SKM-1 treated with dmso at 0.1 percent for 144 hours (cell line): Measurements from ENCODE around the gene ATXN10.
A peak's percentile ranks its signal among the peaks of the same experiment; 100 is the strongest.
"Not testable (repeated sequence)": the region's sequence is repeated elsewhere in the genome, so short reads cannot be mapped to it uniquely, and the experiment has no call there.

Source experiments
- DNase-seq: peaks from one replicate; lab custom pipeline; 2025; ENCODE audit not compliant: unreplicated experiment; lab: John Stamatoyannopoulos, UW

The ATXN10 gene, protein sequence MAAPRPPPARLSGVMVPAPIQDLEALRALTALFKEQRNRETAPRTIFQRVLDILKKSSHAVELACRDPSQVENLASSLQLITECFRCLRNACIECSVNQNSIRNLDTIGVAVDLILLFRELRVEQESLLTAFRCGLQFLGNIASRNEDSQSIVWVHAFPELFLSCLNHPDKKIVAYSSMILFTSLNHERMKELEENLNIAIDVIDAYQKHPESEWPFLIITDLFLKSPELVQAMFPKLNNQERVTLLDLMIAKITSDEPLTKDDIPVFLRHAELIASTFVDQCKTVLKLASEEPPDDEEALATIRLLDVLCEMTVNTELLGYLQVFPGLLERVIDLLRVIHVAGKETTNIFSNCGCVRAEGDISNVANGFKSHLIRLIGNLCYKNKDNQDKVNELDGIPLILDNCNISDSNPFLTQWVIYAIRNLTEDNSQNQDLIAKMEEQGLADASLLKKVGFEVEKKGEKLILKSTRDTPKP

DNA sequence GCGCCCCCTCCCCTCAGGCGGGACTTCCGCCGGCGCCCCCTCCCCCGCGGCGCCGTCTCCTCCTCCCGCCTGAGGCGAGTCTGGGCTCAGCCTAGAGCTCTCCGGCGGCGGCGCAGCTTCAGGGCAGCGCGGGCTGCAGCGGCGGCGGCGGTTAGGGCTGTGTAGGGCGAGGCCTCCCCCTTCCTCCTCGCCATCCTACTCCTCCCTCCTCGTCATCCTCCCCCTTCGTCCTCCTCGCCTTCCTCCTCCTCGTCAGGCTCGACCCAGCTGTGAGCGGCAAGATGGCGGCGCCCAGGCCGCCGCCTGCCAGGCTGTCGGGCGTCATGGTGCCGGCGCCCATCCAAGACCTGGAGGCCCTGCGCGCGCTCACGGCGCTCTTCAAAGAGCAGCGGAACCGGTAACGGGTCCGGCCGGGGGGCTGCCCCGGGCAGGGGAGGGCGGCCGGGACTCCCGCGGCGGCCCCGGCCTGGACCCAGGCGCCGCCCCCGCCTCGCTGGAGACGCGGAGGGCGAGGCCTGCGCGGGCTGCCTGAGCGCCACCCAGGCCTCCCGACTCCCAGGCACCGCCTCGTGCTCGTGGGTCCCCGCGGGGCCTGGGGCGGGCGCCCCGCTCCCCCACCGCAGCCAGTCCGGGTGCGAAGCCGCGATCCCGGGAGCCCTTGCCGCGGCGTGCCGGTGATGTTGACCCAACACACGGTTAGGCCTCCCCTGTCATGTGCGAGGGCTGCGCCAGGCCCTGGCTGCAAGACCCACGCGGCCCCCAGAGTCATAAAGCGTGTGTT is at the start of gene ATXN10:
Gene ATXN10 (plus strand): TSS at position 52 of the 781 bp plus-strand sequence. CDS start 230 bp downstream, at position 282.
- DNase-seq, result peak; percentile 62

DNA sequence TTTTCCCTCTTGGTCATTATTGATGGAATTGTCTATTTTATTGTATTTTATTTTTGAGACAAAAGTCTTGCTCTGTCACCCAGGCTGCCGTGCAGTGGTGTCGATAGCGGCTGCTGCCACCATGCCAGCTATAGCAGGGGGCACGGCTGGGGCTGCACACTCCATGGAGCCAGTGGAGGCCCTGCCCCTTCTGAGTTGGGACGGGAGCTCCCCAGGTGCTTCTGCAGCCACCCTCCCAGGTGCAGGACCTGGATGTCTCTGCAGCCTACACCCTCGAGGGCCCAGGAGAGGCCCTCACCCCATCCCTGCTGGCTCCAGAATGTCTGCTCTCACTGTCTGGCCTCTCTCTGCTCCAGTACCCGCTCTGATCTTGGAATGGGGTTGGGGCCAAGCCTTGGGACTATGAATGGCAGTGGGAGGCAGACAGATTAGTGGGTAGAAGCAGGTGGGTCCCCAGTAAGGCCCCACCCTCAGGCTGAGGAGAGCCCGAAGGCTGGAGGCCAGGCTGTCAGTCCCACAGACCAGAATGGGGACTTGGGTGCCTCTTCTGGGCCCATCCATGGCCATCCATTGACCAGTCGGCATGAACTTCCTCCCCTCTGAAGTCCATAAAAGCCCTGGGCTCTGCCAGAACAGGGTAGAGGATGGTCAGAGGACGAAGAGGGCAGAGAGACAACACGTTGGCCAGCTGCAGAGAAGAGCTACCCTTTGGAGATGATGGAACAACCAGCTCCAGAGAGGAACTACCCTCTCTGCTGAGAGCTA is 49.6 kb upstream of the ATXN10 start:
- no peak for DNase-seq

DNA sequence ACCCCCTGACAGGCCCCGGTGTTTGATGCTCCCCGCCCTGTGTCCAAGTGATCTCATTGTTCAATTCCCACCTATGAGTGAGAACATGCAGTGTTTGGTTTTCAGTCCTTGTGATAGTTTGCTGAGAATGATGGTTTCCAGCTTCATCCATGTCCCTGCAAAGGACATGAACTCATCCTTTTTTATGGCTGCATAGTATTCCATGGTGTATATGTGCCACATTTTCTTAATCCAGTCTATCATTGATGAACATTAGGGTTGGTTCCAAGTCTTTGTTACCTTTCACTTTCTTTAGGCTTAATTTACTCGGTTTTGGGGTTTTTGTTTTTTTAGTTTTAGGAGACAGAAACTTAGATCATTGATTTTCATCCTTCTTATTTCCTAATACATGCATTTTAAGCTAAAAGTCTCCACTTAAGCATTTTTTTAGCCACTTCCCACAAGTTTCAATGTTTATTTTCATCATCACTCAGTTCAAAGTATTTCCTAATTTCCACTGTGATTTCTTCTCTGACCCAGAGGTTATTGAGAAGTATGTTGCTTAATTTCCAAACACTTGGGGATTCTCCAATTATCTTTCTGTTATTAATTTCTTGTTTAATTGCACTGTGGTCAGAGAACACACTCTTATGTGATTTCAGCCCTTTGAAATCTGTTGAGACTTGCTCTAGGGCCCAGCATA is 48.0 kb upstream of the ATXN10 start:
- not testable (repeated sequence) for DNase-seq

DNA sequence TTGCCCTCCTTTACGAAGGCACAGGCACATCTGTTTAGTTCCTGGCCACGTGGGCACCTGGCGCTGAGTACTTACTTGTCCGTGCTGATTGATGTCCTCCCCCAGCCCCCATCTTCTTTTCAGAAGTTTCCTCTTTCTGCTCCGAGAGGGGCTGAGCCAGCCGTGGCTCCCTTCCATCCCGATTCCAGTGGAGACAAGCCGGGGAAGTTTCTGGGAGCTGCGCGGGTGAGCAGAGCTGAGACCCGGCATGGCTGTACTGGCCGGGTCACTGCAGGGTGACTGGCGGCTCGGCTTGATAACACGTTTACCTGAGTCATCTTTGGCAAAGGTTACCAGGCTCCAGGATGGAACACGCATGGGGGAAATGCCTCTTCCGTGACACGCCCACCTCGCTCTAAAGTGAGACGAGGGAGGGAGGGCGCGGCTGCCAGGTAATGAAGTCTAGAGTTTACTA is 45.4 kb upstream of the ATXN10 start:
- DNase-seq, result no peak

DNA sequence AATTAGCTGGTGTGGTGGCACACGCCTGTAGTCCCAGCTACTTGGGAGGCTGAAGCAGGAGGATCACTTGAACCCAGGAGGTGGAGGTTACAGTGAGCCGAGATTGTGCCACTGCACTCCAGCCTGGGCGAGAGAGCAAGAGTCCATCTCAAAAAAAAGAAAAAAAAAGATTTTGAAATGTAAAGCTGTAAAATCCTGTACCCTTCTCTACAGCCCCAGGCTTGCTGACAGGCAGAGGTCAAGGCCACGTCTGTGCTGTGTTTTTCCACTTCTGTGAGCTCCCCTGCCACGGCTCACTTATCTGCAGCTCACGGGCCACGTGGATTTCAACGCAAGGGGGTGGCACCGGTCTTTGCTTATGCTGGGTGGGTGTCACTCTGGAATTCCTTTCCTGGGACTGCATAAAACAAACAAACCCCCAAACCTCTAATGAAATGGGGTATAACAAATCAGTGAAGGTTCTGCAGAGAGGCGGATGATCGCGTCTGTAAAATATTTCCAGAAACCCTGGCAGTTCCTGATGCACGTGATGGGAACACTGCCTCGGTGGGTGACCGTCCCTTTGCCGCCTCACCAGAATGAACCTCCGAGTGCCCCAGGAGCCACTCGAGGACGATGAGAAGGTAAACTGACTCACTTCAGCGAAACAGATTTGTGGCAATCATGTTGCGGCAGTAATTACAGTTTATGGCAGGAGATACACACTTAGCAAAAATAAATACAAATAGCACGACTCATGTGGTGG is 44.0 kb upstream of the ATXN10 start:
- DNase-seq, result no peak

DNA sequence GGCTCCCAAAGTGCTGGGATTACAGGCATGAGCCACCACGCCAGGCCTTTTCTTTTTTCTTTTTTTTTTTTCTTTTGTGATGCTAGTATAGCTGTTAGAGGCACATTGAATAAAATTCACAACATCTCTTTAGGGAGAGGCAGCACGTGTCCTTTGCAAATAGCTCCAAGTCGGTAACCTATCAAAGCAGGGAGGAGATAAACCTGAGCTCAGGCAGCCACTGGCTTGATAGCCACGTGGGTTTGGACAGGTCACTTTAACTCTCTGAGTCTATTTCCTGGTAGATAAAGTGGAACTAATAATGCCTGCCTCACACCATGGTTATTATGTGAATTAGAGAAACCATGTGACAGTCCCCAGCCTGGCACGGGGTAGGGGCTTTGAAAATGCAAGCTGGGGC is 43.1 kb upstream of the ATXN10 start:
- no peak for DNase-seq

DNA sequence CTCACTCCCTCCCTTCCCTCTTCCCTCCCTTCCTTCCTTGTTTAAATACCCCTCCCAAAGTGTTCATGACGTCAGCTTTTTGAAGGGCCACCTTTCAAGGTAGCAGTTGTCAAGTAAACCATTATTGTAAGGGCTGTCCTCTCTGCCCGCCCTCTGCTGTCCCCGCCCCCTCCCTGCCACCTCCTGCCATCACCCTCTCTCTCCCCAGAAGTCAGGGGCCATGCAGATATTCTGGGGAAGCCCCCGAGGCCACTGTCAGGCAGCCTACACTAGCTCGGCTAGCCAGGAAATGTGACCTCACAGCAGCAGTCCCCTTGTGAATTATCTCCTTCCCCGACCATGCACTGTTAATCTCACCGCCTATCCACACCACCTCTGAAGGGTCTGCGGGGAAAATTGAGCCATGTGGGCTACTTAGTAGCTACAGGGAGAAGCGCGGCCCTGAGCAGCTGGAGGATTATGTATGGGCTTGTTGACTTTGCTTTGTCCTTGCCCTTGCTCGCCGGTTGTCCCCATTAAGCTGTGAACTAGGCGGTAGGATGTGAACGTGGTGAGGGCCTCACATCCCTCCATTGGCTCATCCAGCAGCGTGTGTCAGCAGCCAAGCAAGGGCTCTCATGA is 42.1 kb upstream of the ATXN10 start:
- no peak for DNase-seq

DNA sequence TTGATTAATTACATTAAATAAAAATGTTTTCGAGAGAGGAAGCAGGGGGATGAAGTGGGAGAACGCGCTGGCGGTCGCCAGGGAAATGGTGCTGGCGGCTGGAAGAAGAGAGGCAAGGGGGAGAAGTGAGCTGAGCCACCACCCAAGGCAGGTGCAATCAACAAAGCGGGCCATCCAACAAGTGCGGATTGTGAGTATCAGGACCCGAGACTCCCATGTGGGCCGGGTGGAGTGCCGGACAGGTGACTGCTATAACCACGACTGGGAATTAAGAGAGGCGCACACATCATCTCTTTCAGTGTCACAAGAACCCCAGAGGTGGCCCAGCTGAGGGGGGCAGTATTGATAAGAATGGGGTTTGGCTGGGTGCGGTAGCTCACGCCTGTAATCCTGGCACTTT is 41.2 kb upstream of the ATXN10 start:
- no peak for DNase-seq

DNA sequence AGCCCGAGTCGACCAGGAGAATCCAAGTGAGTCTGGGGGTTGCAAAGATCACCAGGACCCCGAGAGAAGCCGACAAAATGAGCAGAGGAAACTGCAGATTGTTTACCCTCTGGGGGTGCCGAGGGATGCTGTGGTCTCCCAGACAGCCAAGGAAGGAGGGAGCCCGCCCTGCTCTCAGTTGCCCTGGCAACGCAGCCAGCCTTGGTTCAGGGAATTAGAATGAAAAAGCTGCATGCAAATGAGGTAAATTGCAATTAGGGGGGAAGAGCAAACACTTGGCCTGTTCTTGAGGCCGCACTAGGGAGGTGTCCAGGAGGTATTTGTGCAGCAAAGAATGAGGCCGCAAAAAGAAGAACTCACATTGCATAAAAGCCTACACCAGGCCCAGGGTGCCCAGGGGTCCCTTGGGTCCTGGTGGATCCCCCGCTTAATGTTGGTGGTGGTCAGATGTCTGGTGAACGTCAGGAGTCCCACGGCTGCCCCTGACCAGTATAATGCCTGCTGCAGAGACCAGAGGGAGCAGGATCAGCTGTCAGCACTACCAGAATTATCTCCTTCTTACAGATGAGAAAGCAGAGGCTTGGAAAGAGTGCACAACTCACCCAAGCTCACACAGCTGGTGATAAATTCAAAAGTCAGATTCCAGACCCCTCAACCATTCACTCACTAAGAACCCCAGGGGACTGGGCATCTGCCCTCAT is 40.3 kb upstream of the ATXN10 start:
- no peak for DNase-seq

DNA sequence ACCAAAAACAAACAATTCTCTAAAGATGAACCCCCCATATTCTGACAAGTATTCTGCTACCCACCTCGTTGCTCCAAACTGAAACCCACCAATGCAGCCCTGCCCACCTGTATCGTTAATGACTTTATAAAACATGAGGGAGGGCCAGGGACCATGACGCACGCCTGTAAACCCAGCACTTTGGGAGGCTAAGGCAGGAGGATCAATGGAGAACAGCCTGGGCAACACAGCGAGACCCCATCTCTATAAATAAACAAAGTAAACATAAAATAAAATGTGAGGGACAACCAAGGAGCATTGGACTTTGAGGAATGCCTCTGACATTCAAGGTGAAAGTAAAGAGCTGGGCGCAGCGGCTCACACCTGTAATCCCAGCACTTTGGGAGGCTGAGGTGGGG is 39.8 kb upstream of the ATXN10 start:
- no peak for DNase-seq

DNA sequence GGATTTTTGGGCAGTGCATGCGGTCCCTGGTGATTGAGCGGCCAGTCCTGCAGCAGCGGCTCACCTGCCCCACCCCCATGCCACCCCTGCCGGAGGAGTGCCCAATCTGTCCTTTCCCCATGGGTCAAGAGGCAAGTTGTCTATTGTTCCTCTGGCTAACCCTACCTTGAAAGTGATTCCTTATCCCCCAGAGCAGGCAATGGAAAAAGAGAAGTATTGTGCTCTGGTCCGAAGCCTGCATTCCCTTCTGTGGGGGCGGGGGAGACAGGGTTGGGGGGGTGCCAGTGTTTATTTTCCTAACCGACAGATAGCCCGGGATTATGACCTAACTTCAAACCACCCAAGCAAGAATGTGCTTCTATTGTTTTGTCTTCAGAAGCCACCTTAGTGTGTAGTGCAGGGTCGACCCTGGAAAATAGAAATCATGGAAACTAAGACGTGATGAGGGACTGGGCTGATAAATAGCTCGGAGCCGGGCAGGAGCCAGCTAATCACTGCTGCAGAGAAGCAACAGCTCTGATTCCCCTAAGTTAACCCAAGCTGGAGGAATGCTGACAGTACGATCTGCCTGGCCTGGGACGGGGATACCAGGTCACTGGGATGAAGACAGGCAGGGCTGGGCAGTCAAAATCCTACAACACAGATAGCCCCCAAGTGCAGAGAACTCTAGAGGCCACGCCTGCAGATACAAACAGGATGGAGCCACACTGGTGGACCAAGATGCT is 38.7 kb upstream of the ATXN10 start:
- DNase-seq, result no peak

DNA sequence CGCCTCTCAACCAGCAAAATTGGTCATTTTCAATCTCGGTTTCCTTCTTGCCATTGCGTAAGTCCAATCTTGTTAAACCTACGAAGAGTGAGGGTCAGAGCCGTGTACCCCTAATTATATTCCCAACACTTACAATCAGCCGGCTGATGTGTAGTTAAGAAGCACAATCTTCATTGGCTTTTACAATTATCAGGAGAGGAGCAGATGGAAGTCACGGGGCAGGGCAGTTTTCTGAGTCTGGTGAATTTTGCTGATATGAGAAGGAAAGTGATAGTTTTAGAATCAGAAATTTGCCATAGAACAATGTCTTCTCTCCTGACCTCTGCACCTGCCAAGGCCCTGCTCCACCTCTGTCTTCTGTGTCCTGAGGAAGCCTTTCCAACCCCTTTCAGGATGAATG is 35.0 kb upstream of the ATXN10 start:
- DNase-seq, result no peak

DNA sequence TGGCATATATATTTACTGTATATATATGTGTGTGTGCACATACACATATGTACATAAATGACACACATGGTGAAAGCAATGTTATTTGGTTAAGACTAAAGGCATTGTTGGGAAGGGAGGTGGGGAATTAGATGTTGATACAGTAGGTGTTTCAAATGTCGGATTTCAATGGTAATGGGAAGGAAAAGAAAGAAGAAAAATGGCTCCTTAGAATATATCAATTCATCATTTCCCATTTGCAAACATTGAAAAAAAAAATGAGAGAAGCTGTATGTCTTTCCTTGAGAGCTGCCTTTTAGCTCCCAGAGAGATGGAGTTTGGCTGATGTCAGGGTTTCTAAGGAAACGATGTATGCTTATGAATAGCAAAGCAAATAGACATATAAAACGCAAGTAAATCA is 33.4 kb upstream of the ATXN10 start:
- no peak for DNase-seq

DNA sequence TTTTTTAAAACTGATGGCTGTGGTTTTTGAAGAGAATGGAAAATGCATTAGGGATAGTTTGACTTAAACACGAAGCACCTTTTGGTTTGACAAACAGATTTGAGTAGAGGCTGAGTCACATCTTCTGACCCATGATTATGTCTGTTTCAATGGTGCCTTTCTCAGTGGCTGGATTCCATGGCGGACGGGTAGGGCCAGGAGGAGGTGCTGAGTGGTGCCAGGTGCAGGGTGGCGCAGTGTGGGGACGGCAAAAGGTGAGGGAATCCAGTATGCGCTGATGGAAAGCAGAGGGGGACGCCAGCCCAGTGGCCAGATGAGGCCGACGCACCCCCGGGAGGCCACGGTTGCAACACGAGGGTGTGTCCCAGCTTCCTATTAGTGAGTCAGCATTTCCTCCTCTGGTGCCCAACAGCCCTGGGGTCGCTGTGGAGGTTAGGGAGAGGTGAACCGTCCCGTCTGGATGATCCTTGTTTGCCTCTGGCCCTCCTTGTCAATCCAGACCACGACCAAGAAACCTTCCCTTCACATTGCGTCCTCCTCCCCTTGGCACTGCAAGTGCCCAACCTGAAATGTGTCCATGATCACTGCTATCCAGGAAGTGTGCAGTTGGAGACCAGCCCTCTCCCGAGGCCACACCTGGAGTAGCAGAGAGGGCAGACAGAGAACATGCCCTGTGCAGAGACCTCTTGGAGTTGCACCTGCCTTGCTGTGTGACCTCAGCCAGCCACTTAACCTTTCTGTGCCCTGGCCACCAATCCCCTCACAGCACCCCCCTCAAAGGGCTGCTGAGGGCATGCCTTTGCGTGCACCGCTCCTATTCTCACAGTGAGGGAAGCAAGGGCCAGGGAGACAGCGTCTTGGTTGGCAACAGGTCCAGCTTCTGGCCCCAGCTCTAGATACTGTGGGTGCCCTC is 32.5 kb upstream of the ATXN10 start:
- peak; percentile 84 for DNase-seq

DNA sequence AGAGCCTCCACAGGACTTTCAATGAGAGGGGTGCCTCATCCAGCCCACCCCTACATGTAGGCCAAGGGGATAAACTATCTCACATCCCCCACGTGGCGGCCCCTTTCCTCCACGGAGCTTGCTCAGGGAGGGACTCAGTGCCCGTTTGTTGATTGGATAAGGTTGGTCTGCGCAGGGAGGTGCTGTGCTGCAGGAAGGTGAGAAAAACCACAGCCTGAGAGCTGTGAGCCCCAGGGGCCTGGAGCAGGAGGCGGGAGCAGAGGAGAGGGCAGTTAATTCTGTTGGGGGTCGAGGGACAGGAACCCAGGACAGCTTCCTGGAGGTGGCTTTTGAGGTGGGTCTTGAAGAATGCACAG is 31.9 kb upstream of the ATXN10 start:
- DNase-seq, result no peak

DNA sequence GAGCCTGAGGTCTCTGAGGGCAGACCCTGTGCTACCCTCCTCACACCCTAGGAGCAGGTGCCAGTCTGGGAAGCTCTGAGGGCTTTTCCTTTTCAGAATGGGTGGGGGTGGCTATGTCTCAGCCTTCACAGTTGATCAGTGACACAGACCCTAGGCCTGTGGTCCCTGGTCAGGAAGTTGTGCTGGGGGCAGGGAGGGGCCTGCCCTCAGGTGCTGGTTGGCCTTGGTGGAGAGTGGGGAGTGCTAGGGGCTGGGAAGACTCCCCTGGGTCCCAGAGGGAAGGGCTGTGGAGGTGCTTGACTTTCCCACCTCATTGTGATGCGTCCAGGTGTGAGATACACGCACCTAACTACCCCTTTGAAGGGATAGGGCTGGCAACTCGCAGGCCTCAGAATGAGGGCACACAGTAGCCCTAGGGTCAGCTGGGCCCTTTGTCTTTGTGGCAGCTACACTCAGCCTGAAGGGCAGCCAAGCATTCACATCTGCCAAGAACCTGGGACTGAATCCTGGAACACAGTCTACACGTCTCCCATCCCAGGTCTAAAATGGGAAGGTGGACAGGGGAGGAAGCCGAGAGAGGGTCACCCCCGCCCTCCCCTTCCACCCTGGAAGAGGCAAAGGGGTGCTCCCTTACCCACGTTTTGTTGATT is 31.2 kb upstream of the ATXN10 start:
- DNase-seq, result no peak
